Left cardiac atrium (tissue), 4 donors: Measurements from ENCODE around the gene OR9K2. TPM values are rescaled to one million over a fixed set of nuclear protein-coding genes. Genes with fewer than 3 reads are reported as not detected.
"Not testable (repeated sequence)": the region's sequence is repeated elsewhere in the genome, so short reads cannot be mapped to it uniquely, and the experiment has no call there.

Experiments
- ATAC-seq, 2 donors: fragments of 200-7000 bp; cut with Tn5 transposase; one replicate each; pipeline ENCODE4 v1.9.1; 2020; ENCODE audit warnings: mild to moderate bottlenecking in 2 of 2, moderate library complexity in 2 of 2
- DNase-seq: peaks from one replicate; pipeline ENCODE4 v3.0.0-alpha.2; 2020
- intact Hi-C, 2 donors: fragments of 100-400 bp; cut with DNase I; formaldehyde crosslinking; loops; one replicate each; pipeline versions ENCODE4 v1.14.1 to v1.15.1; 2022 to 2023
- long read RNA-seq: library from polyadenylated mRNA; unstranded; transcript quantifications from one replicate; pipeline ENCODE4 v2.0.0, GENCODE V29; 2021
- total RNA-seq, 2 donors: library from RNA; stranded (reverse); fragmentation: NEBNext Ultra II Directional; extraction: Animal tissue kit (Norgen Biotek cat#: 25700); gene quantifications; one replicate each; pipeline ENCODE4 v1.2.1, GENCODE V29; 2021
- donor health status: DM: no; HTN: yes; CAD: no.
- donor health status: DM: no; HTN: yes; CAD: no; lungs with severe emphysema.
- donor health status: DM: yes; HTN: yes; CAD: no.
- donor health status: Dilated cardiomyopathy.

The OR9K2 gene
- total RNA-seq, result not detected
- long read RNA-seq, result 0 reads

- ATAC-seq (no peak), DNase-seq (no peak)
- intact Hi-C loops, result no loop called here
Observed at GRCh38 chr12:55126106-55126505, at the start of gene OR9K2. Gene OR9K2 (plus strand): TSS chr12:55126406. CDS start chr12:55129835, 3,429 bp downstream.

GRCh38 chr12:55092579-55092978 lies 33.6 kb upstream of the OR9K2 start:
- intact Hi-C loops, result no loop called here
- no peak for ATAC-seq
- no peak for DNase-seq

GRCh38 chr12:55112378-55112875 lies 13.8 kb upstream of the OR9K2 start:
- ATAC-seq, result no peak
- intact Hi-C loops, result no loop called here
- no peak for DNase-seq

GRCh38 chr12:55116152-55116551 lies 10.1 kb upstream of the OR9K2 start:
- intact Hi-C loops, result no loop called here
- ATAC-seq (no peak), DNase-seq (no peak)

- intact Hi-C loops, result no loop called here
Observed at GRCh38 chr12:55132816-55133215, 6.6 kb downstream of the OR9K2 start.

GRCh38 chr12:55142669-55143565 lies 16.7 kb downstream of the OR9K2 start:
- intact Hi-C loops, result no loop called here
- DNase-seq, result peak; percentile 18

More at GRCh38 chr12:55132816-55133215, 6.6 kb downstream of the OR9K2 start:
- ATAC-seq, result no peak
- no peak for DNase-seq

GRCh38 chr12:55143566-55143870 lies 17.3 kb downstream of the OR9K2 start:
- DNase-seq (no peak), ATAC-seq (no peak)
- intact Hi-C loops, result no loop called here

More at GRCh38 chr12:55142669-55143565, 16.7 kb downstream of the OR9K2 start:
- no peak for ATAC-seq

GRCh38 chr12:55167010-55167640 lies 40.9 kb downstream of the OR9K2 start:
- DNase-seq, ATAC-seq, intact Hi-C loops: not testable (repeated sequence)

- intact Hi-C loops, result no loop called here
- ATAC-seq, result no peak
Observed at GRCh38 chr12:55171445-55171844, 45.2 kb downstream of the OR9K2 start.

GRCh38 chr12:55171846-55172245 lies 45.6 kb downstream of the OR9K2 start:
- ATAC-seq, DNase-seq, intact Hi-C loops: not testable (repeated sequence)

More at GRCh38 chr12:55171445-55171844, 45.2 kb downstream of the OR9K2 start:
- DNase-seq, result no peak

GRCh38 chr12:55172686-55173085 lies 46.5 kb downstream of the OR9K2 start:
- no peak for ATAC-seq
- DNase-seq, result no peak
- intact Hi-C loops, result no loop called here

- DNase-seq, result no peak
- no peak for ATAC-seq
- intact Hi-C loops, result no loop called here
Observed at GRCh38 chr12:55173456-55173855, 47.2 kb downstream of the OR9K2 start.

Other genes with a start within 250 kb of the OR9K2 start
- under 1 TPM; 0.47 to 0.74 TPM for gene TESPA1, start 141.6 kb upstream of the OR9K2 start, total RNA-seq
- not detected for gene NEUROD4, start 106.4 kb upstream of the OR9K2 start, total RNA-seq
- not detected for gene OR10A7, start 94.6 kb downstream of the OR9K2 start, total RNA-seq
- gene OR6C74, start 118.2 kb downstream of the OR9K2 start, total RNA-seq, result not detected
- not detected for gene OR6C6, start 170.2 kb downstream of the OR9K2 start, total RNA-seq
- not detected for gene OR6C1, start 187.9 kb downstream of the OR9K2 start, total RNA-seq
- not detected for gene OR6C3, start 204.3 kb downstream of the OR9K2 start, total RNA-seq
- gene OR6C75, start 236.6 kb downstream of the OR9K2 start, total RNA-seq, result not detected